GM21515 (cell line): ENCODE measurements around the gene SLC6A20.
"Not testable (repeated sequence)": the region's sequence is repeated elsewhere in the genome, so short reads cannot be mapped to it uniquely, and the experiment has no call there.

Experiments
- ATAC-seq: cut with Tn5 transposase; IDR thresholded peaks from one replicate; pipeline ENCODE4 v1.9.1; 2021; ENCODE audit not compliant: unreplicated experiment

Gene SLC6A20

GRCh38 chr3:45760878-45761711 is 35.2 kb downstream of the SLC6A20 start:
- no peak for ATAC-seq

GRCh38 chr3:45759851-45760250 is 36.5 kb downstream of the SLC6A20 start:
- no peak for ATAC-seq

- ATAC-seq: no peak
Observed at GRCh38 chr3:45758871-45759270, 37.5 kb downstream of the SLC6A20 start.

GRCh38 chr3:45757141-45757540 is 39.2 kb downstream of the SLC6A20 start:
- ATAC-seq: not testable (repeated sequence)

GRCh38 chr3:45756055-45756454 is 40.3 kb downstream of the SLC6A20 start:
- no peak for ATAC-seq

GRCh38 chr3:45754461-45754860 is 41.9 kb downstream of the SLC6A20 start:
- no peak for ATAC-seq

GRCh38 chr3:45753095-45753494 is 43.2 kb downstream of the SLC6A20 start:
- ATAC-seq: no peak

- no peak for ATAC-seq
Observed at GRCh38 chr3:45751537-45752242, 44.6 kb downstream of the SLC6A20 start.

GRCh38 chr3:45749880-45750279 is 46.5 kb downstream of the SLC6A20 start:
- no peak for ATAC-seq

GRCh38 chr3:45749036-45749600 is 47.2 kb downstream of the SLC6A20 start:
- not testable (repeated sequence) for ATAC-seq

- ATAC-seq: no peak
Observed at GRCh38 chr3:45748068-45748467, 48.3 kb downstream of the SLC6A20 start.

- ATAC-seq: no peak
Observed at GRCh38 chr3:45746777-45747622, 49.3 kb downstream of the SLC6A20 start.

- ATAC-seq: no peak
Observed at GRCh38 chr3:45746165-45746776, 50.1 kb downstream of the SLC6A20 start.

- ATAC-seq: no peak
Observed at GRCh38 chr3:45742461-45743089, 53.8 kb downstream of the SLC6A20 start.

GRCh38 chr3:45741742-45742460 is 54.4 kb downstream of the SLC6A20 start:
- ATAC-seq: no peak

- ATAC-seq: no peak
Observed at GRCh38 chr3:45741247-45741646, 55.1 kb downstream of the SLC6A20 start.

- no peak for ATAC-seq
Observed at GRCh38 chr3:45739991-45740390, 56.3 kb downstream of the SLC6A20 start.

- no peak for ATAC-seq
Observed at GRCh38 chr3:45737234-45737633, 59.1 kb downstream of the SLC6A20 start.

GRCh38 chr3:45736707-45737106 is 59.6 kb downstream of the SLC6A20 start:
- no peak for ATAC-seq
